Lung microvascular endothelial cell (primary cell): ENCODE measurements around the gene RPL39L. TPM values are rescaled to one million over a fixed set of nuclear protein-coding genes. Genes with fewer than 3 reads are reported as not detected.
A peak's percentile ranks its signal among the peaks of the same experiment; 100 is the strongest.
"Not testable (repeated sequence)": the region's sequence is repeated elsewhere in the genome, so short reads cannot be mapped to it uniquely, and the experiment has no call there.

Source experiments
- DNase-seq, 2 donors: peaks; one replicate each; pipeline versions ENCODE4 v3.0.0 to v3.0.0-alpha.2; 2010; ENCODE audit warnings: low read depth in 2 of 2
- total RNA-seq: library from RNA; depleted of rRNA; stranded (reverse); fragments of >200 nt; gene quantifications from 2 replicates; pipeline ENCODE4 v1.2.1, GENCODE V29; 2014

RPL39L gene
- 15.7 and 20.7 TPM in 2 replicates for total RNA-seq

GRCh38 chr3:187139126-187139894, at the start of gene RPL39L:
Gene RPL39L (minus strand): TSS chr3:187139496. CDS start chr3:187121300, 18,196 bp downstream.
- DNase-seq, result peak; percentile 82 to 88

- no peak for DNase-seq
Measured at GRCh38 chr3:187188931-187189330, 49.6 kb upstream of the RPL39L start.

- DNase-seq, result peak in 1 of 2 donors; percentile 55
Measured at GRCh38 chr3:187186801-187187421, 47.6 kb upstream of the RPL39L start.

GRCh38 chr3:187186375-187186774, 47.1 kb upstream of the RPL39L start:
- DNase-seq, result no peak

GRCh38 chr3:187185759-187186158, 46.5 kb upstream of the RPL39L start:
- no peak for DNase-seq

- DNase-seq, result no peak
Measured at GRCh38 chr3:187183903-187184302, 44.6 kb upstream of the RPL39L start.

GRCh38 chr3:187183210-187183862, 44.0 kb upstream of the RPL39L start:
- peak in 1 of 2 donors; percentile 5 for DNase-seq

GRCh38 chr3:187181454-187182170, 42.3 kb upstream of the RPL39L start:
- no peak for DNase-seq

- no peak for DNase-seq
Measured at GRCh38 chr3:187172929-187173328, 33.6 kb upstream of the RPL39L start.

GRCh38 chr3:187170911-187171310, 31.6 kb upstream of the RPL39L start:
- not testable (repeated sequence) for DNase-seq

- no peak for DNase-seq
Measured at GRCh38 chr3:187169231-187169960, 30.1 kb upstream of the RPL39L start.

- DNase-seq, result no peak
Measured at GRCh38 chr3:187167777-187168176, 28.5 kb upstream of the RPL39L start.

GRCh38 chr3:187166750-187167149, 27.5 kb upstream of the RPL39L start:
- DNase-seq, result no peak

GRCh38 chr3:187165144-187165543, 25.8 kb upstream of the RPL39L start:
- peak; percentile 70 to 77 for DNase-seq

- DNase-seq, result no peak
Measured at GRCh38 chr3:187162265-187162953, 23.1 kb upstream of the RPL39L start.

- no peak for DNase-seq
Measured at GRCh38 chr3:187161556-187161955, 22.3 kb upstream of the RPL39L start.

- DNase-seq, result peak; percentile 23 to 36
Measured at GRCh38 chr3:187150599-187150998, 11.3 kb upstream of the RPL39L start.

GRCh38 chr3:187150186-187150585, 10.9 kb upstream of the RPL39L start:
- DNase-seq, result no peak

GRCh38 chr3:187146389-187146788, 7.1 kb upstream of the RPL39L start:
- no peak for DNase-seq

GRCh38 chr3:187145149-187145895, 6.0 kb upstream of the RPL39L start:
- no peak for DNase-seq
